Stimulated activated CD4-positive, alpha-beta T cell treated with anti-CD3 and anti-CD28 coated beads, TNF-alpha, amount 100 ng/mL, for 4 hours (primary cell): Measurements from ENCODE around the gene LRP1.

ENCODE experiments used
- DNase-seq, 3 experiments: peaks; one replicate each; pipeline ENCODE4 v3.0.0-alpha.2; 2020; ENCODE audit warnings: low read depth in 3 of 3

Gene LRP1

DNA sequence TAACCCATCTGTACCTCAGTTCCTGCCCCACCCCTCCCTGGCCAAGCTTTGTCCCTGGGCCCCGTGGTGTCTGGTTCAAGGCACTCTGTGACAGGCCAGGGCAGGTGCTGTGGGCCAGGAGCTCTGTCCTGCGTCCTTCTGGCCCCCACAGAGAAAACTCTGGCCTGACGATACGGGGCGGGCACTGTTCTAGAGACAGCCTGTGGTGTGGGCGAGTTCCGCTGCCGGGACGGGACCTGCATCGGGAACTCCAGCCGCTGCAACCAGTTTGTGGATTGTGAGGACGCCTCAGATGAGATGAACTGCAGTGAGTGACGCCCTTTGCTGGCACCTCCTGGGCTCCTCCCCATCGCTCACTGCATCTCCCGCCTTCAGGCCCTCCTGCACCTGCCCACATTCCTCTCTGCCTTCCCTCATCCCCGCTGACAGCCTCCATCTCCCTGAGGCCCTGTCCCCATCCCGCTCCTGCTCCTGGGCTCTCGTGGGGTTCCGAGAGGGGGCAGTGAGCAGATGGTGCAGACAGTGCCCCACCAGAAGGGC lies 65.5 kb downstream of the LRP1 start:
- DNase-seq = no peak

DNA sequence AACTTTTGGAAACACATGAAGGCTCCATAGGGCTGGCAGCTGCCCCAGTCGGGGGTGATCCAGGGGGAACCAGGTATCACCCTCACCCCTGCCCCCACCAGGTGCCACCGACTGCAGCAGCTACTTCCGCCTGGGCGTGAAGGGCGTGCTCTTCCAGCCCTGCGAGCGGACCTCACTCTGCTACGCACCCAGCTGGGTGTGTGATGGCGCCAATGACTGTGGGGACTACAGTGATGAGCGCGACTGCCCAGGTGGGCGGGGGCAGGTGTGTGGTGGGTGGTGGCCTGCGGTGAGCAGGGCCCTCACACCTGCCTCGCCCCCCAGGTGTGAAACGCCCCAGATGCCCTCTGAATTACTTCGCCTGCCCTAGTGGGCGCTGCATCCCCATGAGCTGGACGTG lies 66.0 kb downstream of the LRP1 start:
- no peak for DNase-seq

DNA sequence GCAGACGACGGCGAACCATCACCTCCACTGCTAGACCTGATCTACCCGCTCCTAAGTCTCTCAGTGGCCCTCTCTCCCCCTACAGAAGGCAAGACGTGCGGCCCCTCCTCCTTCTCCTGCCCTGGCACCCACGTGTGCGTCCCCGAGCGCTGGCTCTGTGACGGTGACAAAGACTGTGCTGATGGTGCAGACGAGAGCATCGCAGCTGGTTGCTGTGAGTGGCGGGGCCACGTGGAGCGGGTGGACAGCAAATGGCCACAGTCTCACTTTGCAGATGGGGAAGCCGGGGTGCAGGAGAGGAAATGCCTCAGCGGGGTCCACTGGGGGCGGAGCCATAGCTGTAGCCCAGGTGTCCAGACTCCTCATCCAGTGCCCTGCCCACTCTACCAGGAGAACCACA lies 66.9 kb downstream of the LRP1 start:
- no peak for DNase-seq

DNA sequence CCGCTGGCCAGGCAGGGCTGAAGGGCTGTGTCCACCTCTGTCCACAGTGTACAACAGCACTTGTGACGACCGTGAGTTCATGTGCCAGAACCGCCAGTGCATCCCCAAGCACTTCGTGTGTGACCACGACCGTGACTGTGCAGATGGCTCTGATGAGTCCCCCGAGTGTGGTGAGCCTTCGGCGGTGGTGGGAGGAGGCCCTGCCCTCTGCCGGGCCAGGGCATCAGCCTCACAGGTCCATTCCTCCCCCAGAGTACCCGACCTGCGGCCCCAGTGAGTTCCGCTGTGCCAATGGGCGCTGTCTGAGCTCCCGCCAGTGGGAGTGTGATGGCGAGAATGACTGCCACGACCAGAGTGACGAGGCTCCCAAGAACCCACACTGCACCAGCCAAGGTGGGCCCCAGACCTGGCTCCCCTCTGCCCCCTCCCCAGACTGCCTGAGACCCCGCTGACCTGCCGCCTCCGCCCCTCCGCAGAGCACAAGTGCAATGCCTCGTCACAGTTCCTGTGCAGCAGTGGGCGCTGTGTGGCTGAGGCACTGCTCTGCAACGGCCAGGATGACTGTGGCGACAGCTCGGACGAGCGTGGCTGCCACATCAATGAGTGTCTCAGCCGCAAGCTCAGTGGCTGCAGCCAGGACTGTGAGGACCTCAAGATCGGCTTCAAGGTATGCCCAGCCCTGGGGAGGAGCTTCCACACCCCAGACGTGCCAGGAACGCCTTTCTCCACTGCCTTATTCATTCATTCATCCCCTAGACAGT lies 67.5 kb downstream of the LRP1 start:
- DNase-seq = no peak

GRCh38 chr12:57196439-57196838 lies 68.2 kb downstream of the LRP1 start:
- no peak for DNase-seq

GRCh38 chr12:57196956-57197355 lies 68.7 kb downstream of the LRP1 start:
- no peak for DNase-seq

DNA sequence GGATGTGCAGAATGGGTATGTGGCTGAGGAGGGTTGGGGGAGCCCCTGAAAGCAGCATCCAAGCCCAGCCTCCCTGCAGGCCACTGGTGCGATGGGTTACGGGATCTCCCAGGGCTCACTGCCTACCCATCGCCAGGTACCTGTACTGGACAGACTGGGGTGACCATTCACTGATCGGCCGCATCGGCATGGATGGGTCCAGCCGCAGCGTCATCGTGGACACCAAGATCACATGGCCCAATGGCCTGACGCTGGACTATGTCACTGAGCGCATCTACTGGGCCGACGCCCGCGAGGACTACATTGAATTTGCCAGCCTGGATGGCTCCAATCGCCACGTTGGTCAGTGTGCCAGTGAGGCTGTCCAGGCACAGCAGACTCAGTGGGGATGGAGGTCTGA lies 70.0 kb downstream of the LRP1 start:
- DNase-seq = no peak

DNA sequence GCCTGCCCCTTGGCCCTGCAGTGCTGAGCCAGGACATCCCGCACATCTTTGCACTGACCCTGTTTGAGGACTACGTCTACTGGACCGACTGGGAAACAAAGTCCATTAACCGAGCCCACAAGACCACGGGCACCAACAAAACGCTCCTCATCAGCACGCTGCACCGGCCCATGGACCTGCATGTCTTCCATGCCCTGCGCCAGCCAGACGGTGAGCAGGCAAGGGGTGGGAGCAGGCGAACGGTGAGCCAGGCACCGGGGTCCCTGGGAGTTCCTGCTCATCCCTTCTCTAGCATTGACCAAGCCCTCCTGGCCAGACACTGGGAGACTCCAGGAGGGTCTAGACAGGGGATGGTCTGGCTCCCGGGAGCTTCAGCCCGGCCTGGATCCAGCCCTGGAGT lies 70.9 kb downstream of the LRP1 start:
- no peak for DNase-seq

- DNase-seq = no peak
These were observed 72.2 kb downstream of the LRP1 start for GRCh38 chr12:57200497-57200896.

GRCh38 chr12:57201219-57201618 lies 72.9 kb downstream of the LRP1 start:
- DNase-seq = no peak

DNA sequence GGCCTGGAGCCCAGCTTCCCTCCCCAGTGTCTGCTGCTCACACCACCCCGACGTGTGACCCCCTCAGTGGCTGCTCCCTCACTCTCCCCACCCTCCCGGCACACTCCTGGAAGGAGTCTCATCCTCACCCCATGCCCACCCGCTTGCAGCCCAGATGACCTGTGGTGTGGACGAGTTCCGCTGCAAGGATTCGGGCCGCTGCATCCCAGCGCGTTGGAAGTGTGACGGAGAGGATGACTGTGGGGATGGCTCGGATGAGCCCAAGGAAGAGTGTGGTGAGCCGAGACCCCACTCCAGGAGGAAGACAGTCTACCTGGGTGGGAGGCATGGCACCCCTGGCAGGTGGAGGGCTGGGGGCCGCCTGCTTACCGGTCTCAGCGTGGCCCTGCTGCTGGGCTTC lies 73.3 kb downstream of the LRP1 start:
- DNase-seq = no peak

- no peak for DNase-seq
These were observed 74.0 kb downstream of the LRP1 start for GRCh38 chr12:57202321-57202720.

- DNase-seq = no peak
These were observed 74.9 kb downstream of the LRP1 start for GRCh38 chr12:57203201-57203600.

GRCh38 chr12:57203791-57204190 lies 75.5 kb downstream of the LRP1 start:
- no peak for DNase-seq

- no peak for DNase-seq
These were observed 76.2 kb downstream of the LRP1 start for GRCh38 chr12:57204454-57204853.

DNA sequence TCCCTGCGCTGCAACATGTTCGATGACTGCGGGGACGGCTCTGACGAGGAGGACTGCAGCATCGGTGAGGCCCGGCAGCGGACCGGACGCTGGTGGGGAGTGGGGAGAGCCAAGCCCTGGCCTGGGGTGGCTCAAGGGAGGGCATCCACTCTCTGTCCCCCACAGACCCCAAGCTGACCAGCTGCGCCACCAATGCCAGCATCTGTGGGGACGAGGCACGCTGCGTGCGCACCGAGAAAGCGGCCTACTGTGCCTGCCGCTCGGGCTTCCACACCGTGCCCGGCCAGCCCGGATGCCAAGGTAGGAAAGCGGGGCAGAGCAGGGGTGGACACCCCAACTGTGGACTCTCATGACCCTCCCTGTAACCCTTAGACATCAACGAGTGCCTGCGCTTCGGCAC lies 76.9 kb downstream of the LRP1 start:
- no peak for DNase-seq

DNA sequence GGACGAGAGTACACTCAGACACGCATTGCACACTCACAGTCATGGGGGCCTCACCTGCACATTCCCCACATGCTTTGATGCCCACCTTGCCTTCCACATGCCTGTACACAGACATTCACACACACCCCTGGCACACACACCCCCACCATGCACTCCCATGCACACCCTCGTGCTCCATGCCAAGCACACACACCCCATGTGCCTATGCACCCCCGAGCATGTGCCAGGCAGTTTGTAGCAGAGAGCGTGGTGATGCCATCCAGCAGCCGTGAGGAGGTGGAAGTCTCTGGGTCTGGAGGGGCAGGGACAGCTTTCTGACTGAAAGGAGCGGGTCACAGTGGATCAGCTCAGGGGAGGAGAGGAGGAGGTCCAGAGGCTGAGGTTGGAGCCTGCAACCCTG lies 77.6 kb downstream of the LRP1 start:
- no peak for DNase-seq

- DNase-seq = no peak
These were observed 79.7 kb downstream of the LRP1 start for GRCh38 chr12:57207731-57208630.

GRCh38 chr12:57208631-57209282 lies 80.5 kb downstream of the LRP1 start:
- DNase-seq = no peak

DNA sequence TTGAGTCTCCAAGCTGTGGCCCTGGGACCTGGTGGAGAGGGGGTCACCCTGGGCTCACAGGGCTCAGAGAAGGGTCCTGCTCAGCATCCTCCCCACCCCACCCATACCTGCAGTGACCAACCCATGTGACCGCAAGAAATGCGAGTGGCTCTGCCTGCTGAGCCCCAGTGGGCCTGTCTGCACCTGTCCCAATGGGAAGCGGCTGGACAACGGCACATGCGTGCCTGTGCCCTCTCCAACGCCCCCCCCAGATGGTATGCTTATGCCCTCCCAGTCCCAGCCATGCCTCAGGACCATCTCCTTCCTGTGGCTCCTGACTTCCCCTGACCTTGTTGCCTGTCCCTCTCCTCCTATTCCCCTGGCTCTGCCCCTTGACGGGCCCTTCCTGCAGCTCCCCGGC lies 81.6 kb downstream of the LRP1 start:
- DNase-seq = no peak

GRCh38 chr12:57210461-57210860 lies 82.2 kb downstream of the LRP1 start:
- no peak for DNase-seq

- no peak for DNase-seq
These were observed 82.8 kb downstream of the LRP1 start for GRCh38 chr12:57210926-57211692.
